ENCODE results near the gene ZNF565.
A peak's percentile ranks its signal among the peaks of the same experiment; 100 is the strongest.
"Not testable (repeated sequence)": the region's sequence is repeated elsewhere in the genome, so short reads cannot be mapped to it uniquely, and the experiment has no call there.

Gene ZNF565

DNA sequence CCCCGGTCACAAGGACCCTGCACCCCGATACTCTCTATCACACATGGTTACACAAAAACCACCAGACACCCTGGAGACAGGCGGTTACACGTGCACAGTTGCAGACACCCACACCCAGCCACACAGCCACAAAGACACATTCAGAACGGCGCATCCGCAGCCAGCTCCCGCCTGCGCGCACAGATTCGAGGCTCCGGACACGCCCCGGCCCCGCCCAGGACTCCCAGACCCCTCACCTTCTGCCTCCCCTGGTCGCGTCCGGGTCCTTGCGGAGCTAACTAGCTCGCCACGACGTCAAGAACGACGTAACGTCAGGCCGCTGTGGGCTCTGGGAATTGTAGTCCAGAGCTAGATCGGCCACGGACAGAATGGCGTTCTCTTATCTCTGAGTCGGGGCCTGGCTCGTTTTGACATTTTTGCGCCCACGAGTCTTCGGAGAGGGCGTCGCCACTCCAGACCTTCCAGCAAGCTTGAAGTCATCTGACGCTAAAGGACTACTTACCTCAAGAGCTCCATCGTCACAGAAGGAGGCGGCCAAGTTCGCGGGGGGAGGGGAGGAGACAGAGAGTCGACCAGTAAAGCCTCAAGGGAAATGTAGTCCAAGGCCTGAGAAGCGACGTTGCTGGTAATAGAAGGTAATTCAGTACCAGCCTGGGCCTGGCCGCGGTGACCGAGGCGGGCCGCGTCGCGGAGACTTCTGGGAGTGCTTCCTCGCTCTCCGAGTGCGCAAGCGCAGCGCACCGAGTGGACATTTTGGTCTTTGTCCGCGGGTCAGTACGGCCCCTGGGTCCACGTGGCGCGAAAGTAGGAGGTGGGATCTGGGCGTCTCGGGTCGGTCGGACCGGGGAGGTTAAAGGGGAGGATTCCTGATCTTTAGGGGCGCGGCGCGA lies at the start of gene ZNF565, which contains the start of gene ZNF146:
ZNF565 (minus strand) TSS at position 280 of the 890 bp plus-strand sequence. CDS start 12,680 bp downstream, outside the sequence.
ZNF146 (plus strand) TSS at position 721 of the 890 bp plus-strand sequence. CDS start 21,335 bp downstream, outside the sequence.
- DNase-seq (ENCODE audit: low spot score): peak; percentile 100

DNA sequence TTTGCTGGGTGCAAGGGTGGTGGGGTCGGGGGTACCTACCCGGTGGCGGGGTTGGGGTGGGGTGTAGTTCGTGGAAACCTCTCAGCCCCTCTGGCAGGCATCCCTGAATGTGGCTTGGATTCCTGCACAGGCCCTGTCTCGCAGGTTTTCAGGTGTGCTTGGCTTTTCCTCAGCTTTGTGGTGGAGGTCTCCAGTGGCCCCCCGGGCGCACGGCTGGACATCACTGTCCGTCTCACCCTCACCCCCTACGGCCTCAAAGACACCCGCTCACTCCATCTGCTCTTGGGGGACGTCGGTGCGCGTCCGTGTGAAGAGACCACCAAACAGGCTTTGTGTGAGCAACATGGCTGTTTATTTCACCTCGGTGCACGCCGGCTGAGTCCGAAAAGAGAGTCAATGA lies 44.7 kb upstream of the ZNF565 start:
- DNase-seq (ENCODE audit: low spot score): no peak

DNA sequence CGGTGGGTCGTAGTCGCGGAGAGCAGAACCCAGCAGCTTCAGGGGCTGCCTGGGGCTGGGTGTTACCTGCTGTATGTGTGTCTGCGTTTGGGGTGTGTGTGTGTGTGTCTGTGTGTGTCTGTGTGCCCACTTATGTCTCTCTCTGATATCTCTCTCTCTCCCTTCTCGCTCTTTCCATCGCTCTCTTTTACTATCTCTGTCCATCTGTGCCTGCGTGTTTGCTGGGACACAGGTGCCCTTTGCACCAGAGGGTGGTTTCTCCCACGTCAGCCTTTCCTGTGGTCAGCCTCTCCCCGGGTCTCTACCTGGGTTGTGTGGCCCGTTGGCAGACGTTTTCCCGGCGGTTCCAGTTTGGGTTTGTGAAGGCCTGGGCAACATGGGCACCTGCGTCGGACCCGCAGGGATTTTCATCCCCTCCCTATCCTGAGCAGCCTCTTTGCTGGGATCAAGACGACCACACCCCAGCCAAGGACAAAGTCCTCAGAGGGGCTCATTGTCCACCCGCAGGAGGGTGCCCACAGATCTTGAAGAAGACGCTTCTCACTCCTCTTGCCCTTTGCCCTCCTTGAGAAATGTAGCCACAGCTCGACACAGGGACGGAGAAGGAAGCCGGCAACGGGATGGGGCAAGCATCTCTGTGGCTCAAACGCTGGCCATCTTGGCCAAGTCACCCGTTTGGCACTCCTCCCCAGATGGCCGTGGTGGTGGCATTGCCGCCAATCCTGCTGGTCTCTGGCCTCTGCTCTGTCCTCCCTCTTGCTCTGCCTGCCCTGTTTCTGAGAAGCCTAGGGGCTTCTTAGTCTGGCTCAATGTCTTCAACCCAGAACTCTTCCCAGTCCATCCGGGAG lies 43.8 kb upstream of the ZNF565 start:
- DNase-seq (ENCODE audit: low spot score): no peak

DNA sequence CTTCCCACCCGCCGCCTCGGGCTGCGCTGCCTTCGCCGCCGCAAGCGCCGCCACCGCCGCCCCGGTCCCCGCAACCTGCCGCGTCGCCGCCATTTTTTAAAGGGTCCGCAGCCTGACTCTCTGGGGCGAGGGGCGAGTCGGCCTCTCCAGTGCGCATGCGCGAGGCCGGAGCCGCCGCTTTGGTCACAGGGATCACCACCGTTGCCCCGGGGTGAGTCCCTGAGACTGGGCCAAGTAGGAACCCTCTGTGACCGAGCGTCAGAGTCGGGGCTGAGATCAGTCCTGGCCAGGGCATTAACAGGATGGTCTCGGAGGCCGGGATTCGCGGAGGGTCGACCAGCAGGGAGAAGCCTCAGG lies 43.0 kb upstream of the ZNF565 start:
- DNase-seq (ENCODE audit: low spot score): no peak

DNA sequence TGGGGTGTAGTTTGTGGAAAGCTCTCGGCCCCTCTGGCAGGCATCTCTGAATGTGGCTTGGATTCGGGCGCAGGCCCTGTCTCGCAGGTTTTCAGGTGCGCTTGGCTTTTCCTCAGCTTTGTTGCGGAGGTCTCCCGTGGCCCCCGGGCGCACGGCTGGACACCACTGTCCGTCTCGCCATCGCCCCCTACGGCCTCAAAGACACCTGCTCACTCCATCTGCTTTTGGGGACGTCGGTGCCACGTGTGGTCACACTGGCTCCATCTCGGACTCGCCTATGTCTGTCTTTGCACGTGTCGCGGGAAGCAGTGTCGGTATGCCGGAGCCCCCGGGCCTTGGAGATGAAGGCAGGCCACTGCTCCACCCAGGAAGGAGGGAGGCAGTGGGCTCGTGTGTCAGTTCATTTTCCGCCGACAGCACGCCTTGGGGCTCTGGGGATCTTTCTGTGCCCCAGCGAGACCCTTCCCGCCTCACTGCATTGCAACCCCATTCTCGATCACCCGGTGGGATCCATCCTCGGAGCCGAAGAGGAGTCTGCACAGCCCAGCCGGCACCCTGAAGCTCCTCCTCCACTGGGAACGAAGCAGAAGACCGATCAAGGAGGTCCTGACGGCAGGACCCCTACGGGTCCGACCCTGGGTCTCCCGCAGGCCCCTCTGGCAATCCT lies 42.5 kb upstream of the ZNF565 start:
- no peak for DNase-seq (ENCODE audit: low spot score)

DNA sequence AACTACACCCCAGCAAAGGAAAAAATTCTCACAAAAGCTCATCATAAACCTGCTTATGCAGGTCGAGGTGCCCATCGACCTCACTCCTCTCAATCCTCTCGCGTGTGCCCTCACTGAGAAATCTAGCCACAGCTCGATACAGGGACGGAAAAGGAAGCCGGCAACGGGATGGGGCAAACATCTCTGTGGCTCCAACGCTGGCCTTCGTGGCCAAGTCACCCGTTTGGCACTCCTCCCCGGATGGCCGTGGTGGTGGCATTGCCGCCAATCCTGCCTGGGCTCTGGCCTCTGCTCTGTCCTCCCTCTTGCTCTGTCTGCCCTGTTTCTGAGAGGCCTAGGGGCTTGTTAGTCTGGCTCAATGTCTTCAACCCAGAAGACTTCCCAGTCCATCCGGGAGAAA lies 41.6 kb upstream of the ZNF565 start:
- DNase-seq (ENCODE audit: low spot score): no peak

DNA sequence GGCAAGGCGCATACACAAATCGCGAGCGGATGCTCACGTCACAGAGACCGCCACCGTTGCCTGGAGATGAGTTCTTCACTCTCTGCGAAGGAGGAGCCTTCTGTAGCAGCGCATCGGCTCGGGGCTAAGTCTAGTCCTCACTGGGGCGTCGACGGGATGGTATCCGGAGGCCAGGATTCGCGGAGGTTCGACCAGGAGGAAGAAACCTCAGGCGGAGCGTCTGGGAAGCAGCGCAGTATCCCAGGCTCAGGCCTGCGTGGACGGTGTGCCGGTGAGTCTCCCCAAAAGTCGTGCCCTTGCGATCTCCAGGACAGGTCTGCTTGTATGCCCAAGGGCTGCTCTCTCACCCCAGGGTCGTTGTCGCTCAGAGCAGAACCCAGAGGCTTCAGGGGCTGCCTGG lies 40.9 kb upstream of the ZNF565 start:
- no peak for DNase-seq (ENCODE audit: low spot score)

DNA sequence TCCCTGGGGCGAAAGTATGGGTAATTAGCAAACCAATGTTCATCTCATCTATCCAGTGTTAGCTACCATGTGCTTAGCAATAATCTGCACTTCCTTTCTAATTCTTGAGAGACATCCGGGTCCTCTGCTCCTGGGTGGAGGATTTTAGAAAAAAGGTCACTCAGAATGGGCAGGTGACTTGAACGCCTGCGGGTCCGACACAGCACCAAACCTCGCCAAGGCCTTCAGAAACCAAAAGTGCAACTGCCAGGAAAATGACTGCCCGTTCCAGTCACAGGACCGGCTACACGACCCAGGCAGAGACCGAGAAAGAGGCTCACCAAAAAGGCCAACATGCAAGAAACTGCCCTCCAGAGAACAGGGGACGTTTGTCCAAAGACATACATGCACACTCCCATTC lies 40.4 kb upstream of the ZNF565 start:
- no peak for DNase-seq (ENCODE audit: low spot score)

DNA sequence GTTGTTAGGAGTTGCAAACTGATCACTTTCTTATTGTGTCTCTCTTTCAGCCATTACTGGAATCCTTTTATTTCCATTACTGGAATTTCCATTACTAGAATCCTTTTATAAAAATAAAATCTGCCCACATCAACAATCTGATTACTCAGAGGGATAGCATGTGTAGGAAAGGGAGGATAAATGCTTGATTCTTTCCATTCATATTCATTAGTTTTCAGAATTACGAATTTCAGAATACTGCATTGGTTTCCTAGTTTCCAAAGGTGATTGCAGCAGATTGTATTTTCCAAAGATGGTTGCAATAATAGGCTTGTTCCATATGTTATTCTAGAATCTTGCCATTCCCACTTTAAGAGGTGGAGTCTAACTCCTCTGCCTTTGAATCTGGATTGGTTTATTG lies 37.6 kb upstream of the ZNF565 start:
- no peak for DNase-seq (ENCODE audit: low spot score)

DNA sequence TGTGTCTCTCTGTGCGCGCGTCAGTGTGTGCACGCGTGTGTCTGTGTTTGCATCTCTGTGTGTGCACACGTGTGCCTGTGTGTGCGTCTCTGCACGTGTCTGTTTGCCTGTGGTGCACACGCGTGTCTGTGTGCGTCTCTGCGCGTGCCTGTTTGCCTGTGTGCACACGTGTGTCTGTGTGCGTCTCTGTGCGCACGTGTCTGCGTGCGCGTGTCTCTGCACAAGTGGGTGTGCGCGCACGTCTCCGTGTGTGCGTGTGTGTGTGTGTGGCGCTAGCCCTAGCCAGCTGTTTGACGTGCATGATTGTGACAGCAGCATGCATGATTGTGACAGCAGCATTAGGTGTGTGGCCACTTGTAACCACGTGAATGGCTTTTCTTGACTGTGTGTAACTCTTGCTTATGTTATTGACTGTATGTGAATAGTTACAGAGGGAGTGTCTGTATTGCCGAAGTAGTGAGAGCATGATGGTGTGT lies 31.6 kb upstream of the ZNF565 start:
- DNase-seq (ENCODE audit: low spot score): no peak

DNA sequence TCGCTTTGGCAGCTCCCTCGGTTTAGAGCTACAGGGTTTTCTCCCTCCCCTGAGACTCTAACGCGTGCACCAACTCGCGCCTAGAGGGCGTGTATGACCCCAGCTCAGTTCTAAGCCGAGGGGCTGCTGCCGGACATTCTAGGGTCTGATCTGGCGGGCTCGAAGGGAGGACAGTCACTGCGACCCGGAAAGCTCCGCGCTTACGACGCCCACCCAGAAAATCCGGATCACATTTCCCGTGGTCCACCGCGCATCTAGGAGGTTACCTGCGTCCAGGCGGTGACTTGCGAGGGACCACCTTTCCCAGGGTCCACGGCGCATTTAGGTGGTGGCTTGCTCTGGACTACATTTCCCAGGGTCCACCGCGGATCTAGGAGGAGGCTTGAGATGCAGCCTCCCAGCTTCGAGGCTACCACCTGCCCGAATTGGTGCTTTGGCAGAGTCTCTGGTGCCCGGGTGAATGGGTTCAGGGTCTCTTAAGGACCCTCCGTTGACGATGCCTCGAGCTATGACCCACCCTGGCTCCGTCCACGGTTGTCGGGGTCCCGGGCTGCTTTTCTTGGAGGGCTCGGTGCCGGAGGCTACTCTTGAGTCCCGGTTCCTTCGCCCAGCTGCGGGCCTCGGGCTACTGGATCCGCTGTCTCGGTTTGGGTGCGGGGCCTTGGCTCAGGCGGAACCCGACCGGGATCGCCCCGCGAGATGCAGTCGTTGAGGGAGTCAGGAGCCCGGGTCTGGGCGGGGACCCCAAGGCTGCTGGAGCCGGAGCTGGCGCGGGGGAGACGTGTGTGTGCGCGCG lies 30.9 kb upstream of the ZNF565 start:
- no peak for DNase-seq (ENCODE audit: low spot score)

DNA sequence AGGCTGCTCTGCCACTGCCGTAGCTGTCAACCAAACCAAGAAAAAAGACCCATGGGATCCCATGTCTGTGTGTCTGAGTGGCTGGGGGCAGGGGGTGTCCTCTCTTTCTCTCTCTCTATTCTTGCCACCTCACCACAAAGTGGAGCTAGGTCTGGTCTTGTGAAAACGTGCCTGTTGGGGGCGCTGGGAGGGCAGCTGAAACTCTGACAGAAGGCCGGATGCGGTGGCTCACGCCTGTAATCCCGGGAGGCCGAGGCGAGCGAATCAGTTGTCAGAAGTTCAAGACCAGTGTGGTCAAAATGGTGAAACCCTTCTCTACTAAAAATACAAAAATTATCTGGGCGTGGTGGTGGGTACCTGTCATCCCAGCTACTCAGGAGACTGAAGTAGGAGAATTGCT lies 29.6 kb upstream of the ZNF565 start:
- DNase-seq (ENCODE audit: low spot score): no peak

DNA sequence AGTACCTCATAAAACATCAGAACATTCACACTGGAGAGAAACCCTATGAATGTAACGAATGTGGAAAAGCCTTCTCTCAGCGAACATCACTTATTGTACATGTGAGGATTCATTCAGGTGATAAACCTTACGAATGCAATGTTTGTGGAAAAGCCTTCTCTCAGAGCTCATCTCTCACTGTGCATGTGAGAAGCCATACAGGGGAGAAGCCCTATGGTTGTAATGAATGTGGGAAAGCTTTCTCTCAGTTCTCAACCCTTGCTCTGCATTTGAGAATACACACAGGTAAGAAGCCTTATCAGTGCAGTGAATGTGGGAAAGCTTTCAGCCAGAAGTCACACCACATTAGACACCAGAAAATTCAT lies 22.5 kb upstream of the ZNF565 start:
- DNase-seq (ENCODE audit: low spot score): no peak

DNA sequence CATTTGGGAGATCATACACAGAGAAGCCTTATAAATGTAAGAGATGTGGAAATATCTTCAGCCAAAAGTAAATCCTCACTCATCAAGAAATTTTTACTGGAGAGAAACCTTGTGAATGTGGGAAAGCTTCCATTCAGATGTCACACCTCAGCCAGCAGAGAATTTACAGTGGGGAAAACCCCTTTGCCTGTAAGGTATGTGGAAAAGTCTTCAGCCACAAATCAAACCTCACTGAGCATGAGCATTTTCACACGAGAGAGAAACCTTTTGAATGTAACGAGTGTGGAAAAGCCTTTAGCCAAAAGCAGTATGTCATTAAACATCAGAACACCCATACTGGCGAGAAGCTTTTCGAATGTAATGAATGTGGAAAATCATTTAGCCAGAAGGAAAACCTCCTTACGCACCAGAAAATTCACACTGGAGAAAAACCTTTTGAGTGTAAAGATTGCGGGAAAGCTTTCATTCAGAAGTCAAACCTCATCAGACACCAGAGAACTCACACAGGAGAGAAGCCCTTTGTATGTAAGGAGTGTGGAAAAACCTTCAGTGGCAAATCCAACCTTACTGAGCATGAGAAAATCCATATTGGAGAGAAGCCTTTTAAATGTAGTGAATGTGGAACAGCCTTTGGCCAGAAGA lies 22.0 kb upstream of the ZNF565 start:
- no peak for DNase-seq (ENCODE audit: low spot score)

DNA sequence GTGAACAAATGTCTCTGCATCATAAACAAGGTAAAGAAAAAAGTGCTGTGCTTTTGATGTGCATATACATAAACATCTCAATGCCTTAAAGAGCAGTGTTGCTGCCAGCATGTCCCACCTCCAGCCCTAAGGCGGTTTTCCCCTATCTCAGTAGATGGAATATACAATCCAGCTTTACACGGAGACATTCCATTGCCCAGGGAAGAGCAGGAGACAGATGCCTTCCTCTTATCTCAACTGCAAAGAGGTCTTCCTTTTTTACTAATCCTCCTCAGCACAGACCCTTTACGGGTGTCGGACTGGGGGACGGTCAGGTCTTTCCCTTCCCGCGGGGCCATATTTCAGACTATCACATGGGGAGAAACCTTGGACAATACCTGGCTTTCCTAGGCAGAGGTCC lies 19.2 kb upstream of the ZNF565 start:
- DNase-seq (ENCODE audit: low spot score): not testable (repeated sequence)

DNA sequence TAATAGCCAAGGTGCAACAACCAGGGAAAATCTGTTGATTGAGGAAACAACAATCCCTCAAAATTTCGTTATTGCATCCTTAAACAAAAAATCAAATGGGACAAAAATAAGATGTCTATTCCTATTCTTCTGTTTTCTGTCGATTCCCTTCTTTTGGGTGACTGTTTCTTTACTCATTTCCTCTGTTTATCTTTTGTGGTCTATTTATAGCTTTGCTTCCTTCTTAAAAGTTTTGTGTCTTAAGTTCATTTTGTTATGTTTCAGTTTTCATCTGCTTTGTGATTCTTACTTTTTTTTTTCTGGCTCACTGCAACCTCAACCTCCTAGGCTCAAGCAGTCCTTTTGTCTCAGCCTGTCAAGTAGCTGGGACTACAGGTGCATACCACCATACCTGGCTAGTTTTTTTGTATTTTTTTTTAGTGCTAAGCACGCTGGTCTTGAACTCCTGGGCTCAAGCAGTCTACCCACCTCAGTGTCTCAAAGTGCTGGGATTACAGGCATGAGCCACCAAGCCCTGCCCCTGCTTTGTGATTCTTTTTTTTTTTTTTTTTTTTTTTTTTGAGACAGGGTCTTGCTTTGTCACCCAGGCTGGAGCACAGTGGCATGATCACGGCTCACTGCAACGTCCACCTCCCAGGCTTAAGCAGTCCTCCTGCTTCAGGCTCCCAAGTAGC lies 10.9 kb upstream of the ZNF565 start:
- no peak for DNase-seq (ENCODE audit: low spot score)

DNA sequence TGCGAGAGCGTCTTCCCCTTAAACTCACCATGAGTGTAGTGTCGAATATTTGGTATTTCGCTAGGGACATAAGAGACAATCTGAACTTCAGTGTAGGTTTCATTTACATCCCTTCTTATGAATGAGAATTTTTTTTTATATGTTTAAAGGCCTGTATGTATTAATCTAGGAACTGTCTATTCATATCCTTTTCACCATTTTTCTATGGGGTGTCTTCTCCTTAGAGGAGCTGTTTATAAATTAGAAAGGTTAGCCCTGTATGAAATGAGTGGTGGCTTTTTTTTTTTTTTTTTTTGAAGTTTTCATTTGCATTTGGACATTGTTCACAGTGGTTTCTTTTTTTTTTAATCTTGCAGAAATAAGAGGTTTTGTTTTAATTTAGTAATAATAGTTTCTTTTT lies 8.0 kb upstream of the ZNF565 start:
- no peak for DNase-seq (ENCODE audit: low spot score)

DNA sequence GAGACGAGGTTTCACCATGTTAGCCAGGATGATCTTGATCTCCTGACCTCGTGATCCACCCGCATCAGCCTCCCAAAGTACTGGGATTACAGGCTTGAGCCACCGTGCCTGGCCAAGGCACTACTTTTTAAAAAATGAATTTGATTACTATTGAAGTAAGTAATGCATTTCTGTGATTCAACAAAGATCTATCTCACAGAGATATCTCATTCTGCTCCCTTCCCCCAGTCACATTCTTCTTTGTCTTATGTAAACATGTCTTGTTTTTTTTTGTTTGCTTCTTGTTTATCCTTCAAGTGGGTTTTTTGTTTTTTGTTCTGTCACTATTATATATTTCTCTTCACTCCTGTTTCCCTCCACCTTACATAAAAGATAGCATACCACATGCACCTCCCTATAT lies 7.0 kb upstream of the ZNF565 start:
- DNase-seq (ENCODE audit: low spot score): no peak

DNA sequence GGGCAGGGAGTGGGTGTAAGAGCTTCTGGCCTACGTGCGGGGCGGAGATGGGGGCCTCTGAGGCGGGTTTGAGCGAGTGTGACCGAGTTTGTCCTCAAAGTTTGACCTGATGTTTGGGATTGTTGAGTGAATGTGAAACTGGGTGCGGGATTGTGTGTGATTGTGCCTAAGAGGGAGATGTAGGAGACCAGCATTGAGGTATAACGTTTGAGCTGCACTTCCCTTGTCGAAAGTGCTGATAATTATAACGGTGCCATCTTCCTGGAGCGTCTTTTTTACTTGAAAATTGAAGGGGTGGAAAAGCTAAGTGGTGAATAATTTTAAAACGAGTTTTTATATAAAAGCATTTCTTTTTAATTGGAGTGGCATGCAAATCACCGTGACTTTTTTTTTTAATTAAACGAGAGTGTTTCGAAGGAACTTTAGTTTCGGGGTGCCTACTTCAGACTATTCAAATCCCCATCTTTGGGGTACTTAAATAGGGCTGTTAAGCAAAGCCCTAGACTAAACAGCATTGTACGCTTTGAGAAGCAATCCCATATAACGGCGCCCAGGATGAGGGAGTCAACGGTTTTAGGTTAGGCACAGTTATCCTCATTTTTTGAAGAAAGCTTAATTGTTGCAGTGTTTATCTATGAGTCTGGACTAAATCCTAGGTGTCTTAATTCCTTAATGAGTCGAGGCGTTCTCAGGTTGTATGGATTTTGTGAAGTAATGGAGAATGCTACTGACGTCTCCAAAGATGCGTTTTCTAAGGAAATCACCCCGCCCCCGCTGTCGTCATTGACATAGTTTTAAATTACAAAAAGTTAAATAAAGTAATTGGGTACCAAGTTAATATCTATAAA lies 1.0 kb upstream of the ZNF565 start:
- DNase-seq (ENCODE audit: low spot score): peak; percentile 27

DNA sequence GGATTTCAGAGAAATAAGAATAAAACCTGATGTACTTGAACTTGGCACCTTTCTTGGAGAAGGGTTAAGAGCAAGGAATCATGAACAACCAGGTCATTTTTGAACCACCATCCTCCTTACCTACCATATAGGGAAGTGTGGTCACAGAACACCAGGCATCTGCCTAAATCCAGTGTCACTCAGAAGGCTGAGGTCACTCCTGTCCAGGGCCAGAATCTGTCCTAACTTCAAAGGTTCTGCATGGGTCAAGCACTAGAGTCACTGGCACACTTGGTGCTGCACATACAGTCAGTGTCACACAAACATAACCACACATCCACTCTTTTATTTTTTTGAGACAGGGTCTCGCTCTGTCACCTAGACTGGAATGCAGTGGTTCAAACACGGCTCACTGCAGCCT lies 1.6 kb downstream of the ZNF565 start:
- DNase-seq (ENCODE audit: low spot score): no peak
